H9 (cell line): ENCODE data around the gene ATL1. TPM values are rescaled to one million over a fixed set of nuclear protein-coding genes. Genes with fewer than 3 reads are reported as not detected.

Experiments used
- DNase-seq: peaks from one replicate; pipeline ENCODE4 v3.0.0-alpha.2; 2017
- H2AFZ ChIP-seq: one replicate; pipeline ENCODE4 v1.6.1; 2013; ENCODE audit warnings: mild to moderate bottlenecking, low read length, control low read depth, moderate library complexity
- H2AK5ac ChIP-seq: 2 replicates; pipeline ENCODE4 v1.6.1; 2013; ENCODE audit warnings: low read length, control low read depth, mixed read lengths; ENCODE audit not compliant: insufficient read length
- H2BK120ac ChIP-seq: one replicate; pipeline ENCODE4 v1.6.1; 2013; ENCODE audit warnings: low read depth, mild to moderate bottlenecking, low read length, control low read depth, inconsistent platforms; ENCODE audit not compliant: poor library complexity, severe bottlenecking
- H2BK12ac ChIP-seq: 2 replicates; pipeline ENCODE4 v1.6.1; 2013; ENCODE audit warnings: low read length, control low read depth, mixed read lengths, low read depth; ENCODE audit not compliant: insufficient read length
- H2BK15ac ChIP-seq: 2 replicates; pipeline ENCODE4 v1.6.1; 2013; ENCODE audit warnings: low read depth, low read length, control low read depth
- H2BK20ac ChIP-seq: one replicate; pipeline ENCODE4 v1.6.1; 2013; ENCODE audit warnings: low read depth, mild to moderate bottlenecking, low read length, control low read depth, inconsistent platforms; ENCODE audit not compliant: poor library complexity, severe bottlenecking
- H2BK5ac ChIP-seq: 2 replicates; pipeline ENCODE4 v1.6.1; 2013; ENCODE audit warnings: low read length, control low read depth, mixed read lengths; ENCODE audit not compliant: insufficient read length
- H3K14ac ChIP-seq: 2 replicates; pipeline ENCODE4 v1.6.1; 2013; ENCODE audit warnings: low read length, control low read depth; ENCODE audit not compliant: insufficient read depth
- H3K18ac ChIP-seq: 2 replicates; pipeline ENCODE4 v1.6.1; 2013; ENCODE audit warnings: low read depth, mild to moderate bottlenecking, mixed read lengths, low read length, control low read depth; ENCODE audit not compliant: insufficient read length
- H3K23ac ChIP-seq: 2 replicates; pipeline ENCODE4 v1.6.1; 2013; ENCODE audit warnings: low read length, control low read depth, mixed read lengths, low read depth; ENCODE audit not compliant: insufficient read length
- H3K23me2 ChIP-seq: 2 replicates; pipeline ENCODE4 v1.6.1; 2013; ENCODE audit warnings: low read depth, mild to moderate bottlenecking, mixed read lengths, low read length, control low read depth; ENCODE audit not compliant: insufficient read length, poor library complexity, severe bottlenecking
- H3K27ac ChIP-seq: 2 replicates; pipeline ENCODE4 v1.5.1; 2013; ENCODE audit warnings: low read length, control low read depth, mixed read lengths, low read depth; ENCODE audit not compliant: insufficient read length
- H3K27me3 ChIP-seq: 2 replicates; pipeline ENCODE4 v1.6.1; 2013; ENCODE audit warnings: low read length, control low read depth, inconsistent platforms; ENCODE audit not compliant: insufficient read depth
- H3K4ac ChIP-seq: 2 replicates; pipeline ENCODE4 v1.6.1; 2013; ENCODE audit warnings: low read depth, mild to moderate bottlenecking, control low read depth, inconsistent platforms, low read length, moderate library complexity
- H3K4me1 ChIP-seq: 2 replicates; pipeline ENCODE4 v1.6.1; 2013; ENCODE audit warnings: low read length, control low read depth, inconsistent platforms; ENCODE audit not compliant: insufficient read depth
- H3K4me2 ChIP-seq: 2 replicates; pipeline ENCODE4 v1.6.1; 2013; ENCODE audit warnings: low read length, control low read depth, mixed read lengths; ENCODE audit not compliant: insufficient read length, insufficient read depth
- H3K56ac ChIP-seq: 2 replicates; pipeline ENCODE4 v1.6.1; 2013; ENCODE audit warnings: low read depth, mild to moderate bottlenecking, mixed read lengths, low read length, control low read depth; ENCODE audit not compliant: insufficient read length
- H3K79me1 ChIP-seq: 2 replicates; pipeline ENCODE4 v1.6.1; 2013; ENCODE audit warnings: low read depth, mild to moderate bottlenecking, moderate library complexity, low read length, control low read depth, inconsistent platforms; ENCODE audit not compliant: insufficient read depth, poor library complexity, severe bottlenecking
- H3K79me2 ChIP-seq: 2 replicates; pipeline ENCODE4 v1.6.1; 2013; ENCODE audit warnings: low read length, control low read depth, inconsistent platforms; ENCODE audit not compliant: insufficient read depth
- H3K9ac ChIP-seq: 2 replicates; pipeline ENCODE4 v1.6.1; 2013; ENCODE audit warnings: low read length, control low read depth, mixed read lengths; ENCODE audit not compliant: insufficient read length; ENCODE audit errors: extremely low read depth
- H3K9me3 ChIP-seq: one replicate; pipeline ENCODE4 v1.6.1; 2013; ENCODE audit warnings: low read depth, low read length, inconsistent platforms; ENCODE audit not compliant: control insufficient read depth
- H3T11ph ChIP-seq: one replicate; pipeline ENCODE4 v1.6.1; 2013; ENCODE audit warnings: mild to moderate bottlenecking, low read length, control low read depth, inconsistent platforms
- H4K20me1 ChIP-seq: one replicate; pipeline ENCODE4 v1.6.1; 2013; ENCODE audit not compliant: control insufficient read depth, insufficient read length, insufficient read depth
- H4K5ac ChIP-seq: 2 replicates; pipeline ENCODE4 v1.6.1; 2013; ENCODE audit warnings: low read depth, mild to moderate bottlenecking, mixed read lengths, low read length, control low read depth; ENCODE audit not compliant: insufficient read length
- H4K8ac ChIP-seq: replicated peaks from 2 replicates; pipeline ENCODE4 v1.6.1; 2013; ENCODE audit warnings: low read length, control low read depth, mixed read lengths, low read depth; ENCODE audit not compliant: insufficient read length
- H4K91ac ChIP-seq: 2 replicates; pipeline ENCODE4 v1.6.1; 2013; ENCODE audit warnings: low read depth, mild to moderate bottlenecking, moderate library complexity, mixed read lengths, low read length, control low read depth; ENCODE audit not compliant: insufficient read length
- H3K27ac Mint-ChIP-seq, 3 experiments: 2 replicates in 2 of 3; 3 replicates in 1 of 3; pipeline ENCODE4 v1.8.0; 2020 to 2021; ENCODE audit warnings: mixed read lengths in 3 of 3, mild to moderate bottlenecking in 1 of 3, moderate library complexity in 1 of 3
- H3K27me3 Mint-ChIP-seq: 2 replicates; pipeline ENCODE4 v1.8.0; 2021; ENCODE audit warnings: low read depth, mild to moderate bottlenecking, moderate library complexity, mixed read lengths
- H3K36me3 Mint-ChIP-seq, 3 experiments: 2 replicates in 2 of 3; 3 replicates in 1 of 3; pipeline ENCODE4 v1.8.0; 2020 to 2021; ENCODE audit warnings: low read depth in 3 of 3, mixed read lengths in 3 of 3; ENCODE audit not compliant: insufficient read depth in 1 of 3
- H3K4me1 Mint-ChIP-seq, 2 experiments: 2 replicates each; pipeline ENCODE4 v1.8.0; 2020; ENCODE audit warnings: mixed read lengths in 2 of 2
- H3K4me3 Mint-ChIP-seq, 2 experiments: 2 replicates in 1 of 2; 3 replicates in 1 of 2; pipeline ENCODE4 v1.8.0; 2020 to 2021; ENCODE audit warnings: mild to moderate bottlenecking in 2 of 2, mixed read lengths in 2 of 2, moderate library complexity in 1 of 2
- H3K9me3 Mint-ChIP-seq, 2 experiments: 2 replicates in 1 of 2; 3 replicates in 1 of 2; pipeline ENCODE4 v1.8.0; 2020; ENCODE audit warnings: mild to moderate bottlenecking in 2 of 2, mixed read lengths in 2 of 2, moderate library complexity in 1 of 2
- WGBS: extraction: QIAGEN DNeasy Blood & Tissue Kit; methylation state at CpG from one replicate; pipeline ENCODE4 v1.1.7; 2013; ENCODE audit warnings: missing lambda C conversion rate, low lambda C conversion rate, mixed read lengths; ENCODE audit not compliant: insufficient read length; ENCODE audit errors: extremely low coverage; 5-methylcytosine and 5-hydroxymethylcytosine counted together
- total RNA-seq: library from RNA; stranded (reverse); gene quantifications from 2 replicates; pipeline ENCODE4 v1.2.1, GENCODE V29; 2021
- TF ChIP-seq, protein P1 (sequence below): fragments of 200-600 bp; sonication (generic); conservative IDR thresholded peaks from 3 replicates; pipeline ENCODE4 v1.8.0; 2021; ENCODE audit warnings: antibody characterized with exemption, mild to moderate bottlenecking

ATL1 gene
- total RNA-seq, 1 experiment from 2014 or later, result 3.0 TPM

GRCh38 chr14:50606468-50606867, 46.5 kb downstream of the ATL1 start:
- H3K4me1 ChIP-seq, result no peaks in the 10 kb centered on the region
- H4K5ac ChIP-seq, result no peak overlapping the region
- no peak overlapping the region for H2BK12ac ChIP-seq
- H3K79me2 ChIP-seq, result no peaks in the 10 kb centered on the region
- no peak overlapping the region for H4K91ac ChIP-seq
- H3K27ac Mint-ChIP-seq, result no peak overlapping the region
- no peak overlapping the region for H3K4me3 Mint-ChIP-seq
- no peak overlapping the region for H2BK120ac ChIP-seq
- H3K27me3 ChIP-seq, result no peaks in the 10 kb centered on the region
- WGBS, result no CpG with 5 or more reads among the region's 2 CpGs
- H2BK5ac ChIP-seq, result no peak overlapping the region
- no peak overlapping the region for H3K56ac ChIP-seq
- H3K4me2 ChIP-seq, result no peak overlapping the region
- no peak overlapping the region for H3K23ac ChIP-seq
- no peaks in the 10 kb centered on the region for H3K9me3 Mint-ChIP-seq
- no peak overlapping the region for H3K18ac ChIP-seq
- no peak overlapping the region for H3K9ac ChIP-seq
- H3T11ph ChIP-seq, result no peak overlapping the region
- H3K27ac ChIP-seq, result no peak overlapping the region
- H2BK20ac ChIP-seq, result no peak overlapping the region
- H4K8ac ChIP-seq, result no peak overlapping the region
- no peaks in the 10 kb centered on the region for H3K23me2 ChIP-seq
- H3K4ac ChIP-seq, result no peak overlapping the region
- H3K27me3 Mint-ChIP-seq, result no peaks in the 10 kb centered on the region
- no peaks in the 10 kb centered on the region for H3K79me1 ChIP-seq
- TF ChIP-seq, protein P1, sequence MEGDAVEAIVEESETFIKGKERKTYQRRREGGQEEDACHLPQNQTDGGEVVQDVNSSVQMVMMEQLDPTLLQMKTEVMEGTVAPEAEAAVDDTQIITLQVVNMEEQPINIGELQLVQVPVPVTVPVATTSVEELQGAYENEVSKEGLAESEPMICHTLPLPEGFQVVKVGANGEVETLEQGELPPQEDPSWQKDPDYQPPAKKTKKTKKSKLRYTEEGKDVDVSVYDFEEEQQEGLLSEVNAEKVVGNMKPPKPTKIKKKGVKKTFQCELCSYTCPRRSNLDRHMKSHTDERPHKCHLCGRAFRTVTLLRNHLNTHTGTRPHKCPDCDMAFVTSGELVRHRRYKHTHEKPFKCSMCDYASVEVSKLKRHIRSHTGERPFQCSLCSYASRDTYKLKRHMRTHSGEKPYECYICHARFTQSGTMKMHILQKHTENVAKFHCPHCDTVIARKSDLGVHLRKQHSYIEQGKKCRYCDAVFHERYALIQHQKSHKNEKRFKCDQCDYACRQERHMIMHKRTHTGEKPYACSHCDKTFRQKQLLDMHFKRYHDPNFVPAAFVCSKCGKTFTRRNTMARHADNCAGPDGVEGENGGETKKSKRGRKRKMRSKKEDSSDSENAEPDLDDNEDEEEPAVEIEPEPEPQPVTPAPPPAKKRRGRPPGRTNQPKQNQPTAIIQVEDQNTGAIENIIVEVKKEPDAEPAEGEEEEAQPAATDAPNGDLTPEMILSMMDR, result no peak
- H3K14ac ChIP-seq, result no peak overlapping the region
- DNase-seq, result no peak
- no peaks in the 10 kb centered on the region for H4K20me1 ChIP-seq
- no peak overlapping the region for H2BK15ac ChIP-seq
- H2AK5ac ChIP-seq, result no peak overlapping the region
- H3K36me3 Mint-ChIP-seq, result no peaks in the 10 kb centered on the region
- H3K4me1 Mint-ChIP-seq, result peaks cover 0 to 5% of the 10 kb centered on the region in 2 experiments; a peak in 2 of 4 replicates
- no peaks in the 10 kb centered on the region for H3K9me3 ChIP-seq
- no peak overlapping the region for H2AFZ ChIP-seq
